Activated CD4-positive, CD25-positive, alpha-beta regulatory T cell treated with anti-CD3 and anti-CD28 coated beads, Interleukin-2, amount 50 U/mL, for 24 hours (primary cell): ENCODE data around the gene ACTN2.

Source experiments
- ATAC-seq, 2 donors: fragments of 150-1000 bp; cut with Tn5 transposase; one replicate each; pipeline ENCODE4 v1.10.0; 2021; ENCODE audit warnings: mild to moderate bottlenecking in 1 of 2, moderate library complexity in 1 of 2

ACTN2 gene

DNA sequence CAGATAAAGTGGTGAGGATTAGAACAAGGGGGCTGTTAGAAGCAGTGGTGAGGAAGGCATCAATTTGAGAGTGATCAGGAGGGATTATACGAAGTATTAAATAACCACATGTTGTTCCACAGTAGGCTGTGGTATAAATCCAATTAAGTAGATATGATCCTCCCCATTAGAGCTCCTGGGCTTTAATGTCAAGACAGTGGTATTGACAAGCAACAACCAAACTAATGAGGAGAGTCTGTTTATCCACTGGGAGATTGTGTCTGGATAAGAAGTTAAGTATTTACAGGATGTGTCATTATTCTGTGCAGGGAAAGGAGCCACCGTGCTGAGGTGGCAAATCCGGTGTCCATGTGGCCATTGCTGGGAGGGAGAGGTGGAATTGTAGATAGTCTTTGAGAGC is 5.8 kb downstream of the ACTN2 start:
- no peak for ATAC-seq

DNA sequence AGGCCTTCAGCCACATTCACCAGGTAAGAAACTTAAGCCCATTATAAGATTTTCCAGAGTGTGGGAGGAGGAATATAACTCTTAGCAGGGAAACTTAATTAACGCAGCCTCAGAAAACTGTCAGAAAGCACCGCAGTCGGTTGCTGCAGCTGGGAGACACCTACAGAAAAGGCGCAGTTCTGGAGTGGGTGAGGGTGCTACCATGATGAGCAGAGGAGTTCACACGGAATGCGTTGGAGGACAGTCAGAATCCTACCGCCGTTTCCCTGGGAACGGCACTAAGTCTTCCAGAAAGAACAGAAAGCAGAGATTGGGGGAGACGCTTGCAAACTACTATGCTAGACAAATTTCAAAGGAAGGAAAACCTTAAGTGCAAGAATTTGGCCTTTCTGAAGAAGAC is 6.4 kb downstream of the ACTN2 start:
- ATAC-seq: no peak

DNA sequence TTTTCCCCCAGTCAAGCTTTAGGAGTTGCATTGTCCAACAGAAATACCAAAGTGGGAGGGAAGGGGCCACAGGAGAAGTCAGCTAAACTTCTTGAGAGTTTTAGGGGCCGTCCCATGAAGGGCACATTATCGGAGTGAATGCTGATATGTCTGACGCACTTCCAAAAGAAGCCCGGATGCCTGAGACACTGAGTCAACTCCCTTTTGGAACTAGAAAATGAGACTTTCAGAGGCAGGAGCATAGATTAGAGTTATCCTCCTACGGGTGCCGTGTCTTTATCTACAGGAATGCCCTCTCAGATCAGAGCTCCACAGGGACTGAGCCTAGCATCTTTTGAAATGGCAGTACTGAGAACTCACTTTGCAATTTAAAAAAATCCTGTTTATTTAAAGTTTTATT is 13.1 kb downstream of the ACTN2 start:
- no peak for ATAC-seq

DNA sequence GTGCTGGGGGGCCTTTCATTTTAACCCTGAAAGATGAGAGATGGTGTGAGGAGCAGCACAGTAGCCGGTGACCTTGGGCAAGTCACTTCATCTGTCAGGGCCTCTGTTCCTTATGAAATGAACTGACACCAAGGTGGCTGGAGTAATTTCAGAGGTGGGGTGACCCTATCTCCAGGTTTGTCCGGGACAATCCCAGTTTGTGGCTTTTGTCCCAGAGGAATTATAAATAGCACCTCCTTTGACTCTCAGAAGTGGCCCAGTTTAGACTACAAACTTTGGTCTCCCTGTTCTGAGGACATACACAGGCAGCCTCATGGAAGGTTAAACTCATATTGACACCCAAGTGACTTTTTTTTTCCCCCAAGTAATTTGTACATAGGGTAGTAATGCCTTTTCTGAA is 14.6 kb downstream of the ACTN2 start:
- ATAC-seq: no peak

DNA sequence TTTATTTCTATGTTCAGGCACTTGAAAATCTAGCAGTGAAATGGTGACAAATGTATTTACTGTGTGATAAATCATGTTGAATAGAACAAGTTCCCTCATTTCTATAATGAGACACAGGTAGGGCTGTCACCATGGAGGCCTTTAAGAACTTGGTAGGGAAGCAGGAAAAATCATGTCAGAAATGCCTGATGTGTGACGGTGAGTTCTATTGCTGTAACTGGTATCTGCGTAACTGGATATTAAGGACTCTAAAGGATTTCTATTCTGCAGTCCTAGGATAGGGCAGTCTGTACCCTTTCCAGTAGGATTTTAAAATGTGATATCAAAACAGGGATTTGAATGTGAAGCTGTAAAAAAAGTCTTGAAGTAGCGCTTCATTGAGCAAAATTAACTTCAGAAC is 15.5 kb downstream of the ACTN2 start:
- no peak for ATAC-seq

DNA sequence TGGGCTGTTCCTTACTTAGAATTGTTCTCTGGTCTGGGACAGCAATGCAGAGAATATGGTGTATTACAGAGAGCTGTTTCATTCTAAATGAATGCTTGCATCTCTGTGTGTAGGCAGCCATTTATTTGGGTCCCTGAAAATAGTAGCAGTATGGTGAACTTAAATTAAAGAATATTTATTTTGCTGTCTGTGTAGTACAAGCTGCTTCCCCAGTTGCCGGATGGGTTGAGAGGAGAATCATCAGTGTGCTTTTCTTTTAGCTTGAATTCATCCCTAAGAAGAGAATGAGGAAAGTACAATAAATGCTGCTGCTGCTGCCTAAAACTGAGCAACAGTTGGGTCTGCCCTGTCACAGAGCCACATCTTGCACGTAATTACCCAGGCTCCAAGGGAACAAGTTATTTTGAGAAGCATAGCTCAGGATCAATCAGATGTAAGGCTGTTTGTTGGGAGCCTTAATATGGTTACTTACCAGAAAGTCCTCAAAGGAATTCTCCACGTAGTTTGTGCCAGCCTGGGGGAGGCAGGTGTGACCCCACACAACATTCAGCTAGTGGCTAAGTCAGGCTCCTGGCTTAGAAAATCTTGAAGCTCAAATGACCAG is 16.6 kb downstream of the ACTN2 start:
- ATAC-seq: no peak

DNA sequence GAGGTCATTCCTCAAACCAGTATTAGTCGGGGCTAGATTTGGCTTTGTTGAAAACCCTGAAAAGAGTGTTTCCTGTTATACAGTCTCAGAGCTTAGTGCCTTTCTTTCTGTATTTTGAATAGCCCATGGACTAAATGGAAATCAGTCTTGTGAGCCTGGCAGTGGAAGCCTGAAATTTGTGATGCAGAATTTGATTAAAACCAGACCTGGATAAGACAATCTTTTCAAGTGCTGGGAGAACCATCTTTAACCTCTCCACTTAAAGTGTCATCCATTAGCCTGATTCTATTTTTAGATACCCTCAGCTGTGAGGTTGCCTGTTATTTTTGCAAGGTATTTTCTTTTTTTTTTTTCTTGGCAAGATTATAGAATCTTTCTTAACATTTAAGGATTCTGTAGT is 19.5 kb downstream of the ACTN2 start:
- ATAC-seq: no peak

DNA sequence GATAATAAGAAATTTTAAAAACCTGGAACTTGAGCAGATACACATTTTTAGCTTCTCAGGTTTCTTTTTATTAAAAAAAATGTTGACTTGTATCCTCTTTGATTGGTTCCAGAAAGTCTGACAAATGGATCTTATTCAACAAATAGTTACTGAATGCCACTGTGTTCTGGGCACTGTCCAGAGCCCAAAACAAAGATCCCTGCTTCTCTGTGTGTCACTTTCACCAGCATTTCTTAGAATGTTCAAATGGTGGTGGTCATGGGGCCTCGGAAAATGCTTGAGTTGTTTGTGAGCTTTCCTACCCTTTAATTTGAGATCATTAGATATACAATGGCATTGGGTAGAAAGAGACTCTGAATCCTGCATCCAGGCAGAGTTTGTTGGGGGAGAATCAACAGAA is 19.9 kb downstream of the ACTN2 start:
- ATAC-seq: no peak

DNA sequence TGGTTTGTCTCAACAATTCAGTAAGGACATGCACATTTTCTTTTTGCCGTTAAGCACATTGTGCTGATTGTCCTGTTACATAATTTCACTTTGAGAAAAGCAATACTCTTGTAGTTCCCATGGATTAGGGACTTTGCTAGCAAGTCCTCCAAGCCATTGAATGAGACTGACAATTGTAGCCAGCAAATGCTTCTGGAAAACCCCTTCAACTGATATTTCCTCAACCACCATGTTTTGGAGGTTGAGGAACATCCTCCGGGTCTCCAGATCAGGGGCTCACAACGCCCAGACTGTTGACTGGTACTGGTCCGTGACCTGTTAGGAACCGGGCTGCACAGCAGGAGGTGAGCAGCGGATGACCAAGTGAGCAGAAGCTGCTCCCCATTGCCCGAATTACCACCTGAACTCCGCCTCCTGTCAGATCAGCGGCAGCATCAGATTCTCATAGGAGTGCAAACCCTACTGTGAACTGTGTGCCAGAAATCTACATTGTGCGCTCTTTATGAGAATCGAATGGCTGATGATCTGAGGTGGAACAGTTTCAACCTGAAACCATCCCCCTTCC is 24.1 kb downstream of the ACTN2 start:
- no peak for ATAC-seq

DNA sequence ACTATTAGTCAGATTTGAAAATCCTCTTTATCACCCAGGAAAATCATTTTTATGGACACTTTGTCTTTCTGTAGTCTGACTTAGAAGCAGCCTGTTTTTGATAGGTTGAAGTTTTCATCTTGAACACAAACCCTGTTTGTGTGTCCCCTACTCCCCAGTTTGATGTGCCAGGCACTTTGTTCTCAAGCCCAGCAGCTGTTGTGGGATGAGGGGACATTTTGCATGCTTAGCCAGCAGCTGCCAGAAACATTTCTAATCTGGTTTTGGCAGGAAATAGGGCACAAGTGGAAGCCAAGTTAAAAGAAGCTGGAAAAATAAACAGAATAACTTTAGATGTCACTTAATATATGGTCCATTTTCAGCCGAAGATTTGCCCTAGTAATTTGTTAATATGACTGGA is 29.9 kb downstream of the ACTN2 start:
- ATAC-seq: no peak

DNA sequence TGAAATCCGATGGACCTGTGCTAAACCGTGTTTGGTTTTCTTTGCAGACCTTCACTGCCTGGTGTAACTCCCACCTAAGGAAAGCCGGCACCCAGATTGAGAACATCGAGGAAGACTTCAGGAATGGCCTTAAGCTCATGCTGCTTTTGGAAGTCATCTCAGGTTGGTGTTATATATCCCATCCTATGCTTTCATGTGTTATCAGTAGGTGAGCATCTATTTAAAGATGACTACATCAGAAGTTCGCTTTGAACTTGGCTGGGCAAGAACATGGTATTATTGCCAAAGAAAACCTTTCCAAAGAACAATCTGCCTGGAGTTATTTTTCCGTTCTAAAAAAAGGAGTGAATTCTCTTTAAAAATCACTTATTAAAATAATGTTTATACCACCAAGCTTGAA is 31.5 kb downstream of the ACTN2 start:
- no peak for ATAC-seq

DNA sequence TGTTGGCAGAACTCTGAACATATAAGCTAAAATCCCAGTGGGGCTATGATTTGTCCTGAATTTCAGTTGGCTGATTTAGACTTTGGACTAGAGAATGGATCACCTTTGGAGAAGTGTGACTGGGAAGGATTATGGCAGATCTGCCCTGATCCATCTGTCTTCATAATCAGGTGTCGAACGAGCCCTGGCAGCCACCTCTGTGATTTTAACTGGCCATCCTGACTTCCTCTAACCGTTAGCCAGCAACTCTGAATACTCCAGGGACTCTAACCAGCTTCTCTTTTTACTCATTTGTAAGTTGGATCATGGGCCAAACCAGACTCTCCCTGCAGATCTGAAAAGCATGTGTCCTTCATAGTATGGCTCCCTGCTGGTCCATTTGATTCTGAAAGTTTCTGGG is 32.0 kb downstream of the ACTN2 start:
- ATAC-seq: no peak

DNA sequence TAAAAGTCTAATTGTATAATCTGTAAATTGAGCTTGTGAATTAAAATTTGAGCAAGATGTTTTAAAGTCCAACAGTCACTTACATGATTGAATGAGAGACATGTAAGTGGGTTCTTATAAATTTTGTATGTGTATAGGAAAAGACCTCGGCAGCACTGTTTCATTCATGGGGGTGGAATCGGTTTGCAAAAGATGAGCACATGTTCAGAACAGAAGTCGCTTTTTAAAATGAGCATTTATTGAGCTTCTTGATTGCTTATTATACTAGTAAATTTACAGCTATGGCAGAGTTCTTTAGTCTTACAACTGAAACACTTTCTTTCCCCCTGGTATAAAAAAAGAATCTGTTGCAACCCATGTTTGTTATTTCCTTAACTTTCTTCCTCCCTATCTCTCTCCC is 33.9 kb downstream of the ACTN2 start:
- ATAC-seq: no peak

DNA sequence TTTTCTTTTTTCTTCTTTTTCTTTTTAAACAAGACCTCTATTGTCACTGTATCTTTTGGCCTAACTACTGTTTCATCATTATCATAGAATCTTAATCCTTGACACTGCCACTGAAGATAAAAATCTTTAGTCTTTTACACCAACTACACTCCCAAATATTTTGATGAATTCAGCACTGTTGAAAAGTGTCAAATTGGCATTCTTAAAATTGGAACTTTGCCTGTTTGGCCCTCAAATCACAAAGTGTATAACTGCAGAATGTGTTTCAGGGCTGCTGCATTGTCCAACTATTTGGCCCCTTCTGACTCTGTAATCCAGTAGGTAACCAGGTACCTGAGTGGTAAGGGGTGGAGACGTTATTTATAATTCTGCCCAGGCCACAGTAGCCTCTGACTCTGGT is 34.3 kb downstream of the ACTN2 start:
- no peak for ATAC-seq

DNA sequence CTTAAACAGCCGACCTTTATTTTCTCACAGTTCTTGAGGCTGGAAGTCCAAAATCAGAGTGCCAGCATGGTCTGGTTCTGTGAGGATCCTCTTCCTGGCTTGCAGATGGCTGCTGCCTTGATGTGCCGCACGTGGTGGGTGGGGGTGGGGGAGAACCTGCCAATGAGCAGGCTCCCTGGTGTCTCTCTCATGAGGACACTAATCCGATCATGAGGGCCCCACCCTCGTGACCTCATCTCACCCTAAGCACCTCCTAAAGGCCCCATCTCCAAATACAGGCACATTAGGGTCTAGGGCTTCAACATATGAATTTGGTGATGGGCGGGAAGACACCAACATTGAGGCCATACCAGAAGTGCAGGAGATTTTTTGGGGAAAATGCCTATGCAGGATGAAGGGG is 37.8 kb downstream of the ACTN2 start:
- ATAC-seq: no peak

DNA sequence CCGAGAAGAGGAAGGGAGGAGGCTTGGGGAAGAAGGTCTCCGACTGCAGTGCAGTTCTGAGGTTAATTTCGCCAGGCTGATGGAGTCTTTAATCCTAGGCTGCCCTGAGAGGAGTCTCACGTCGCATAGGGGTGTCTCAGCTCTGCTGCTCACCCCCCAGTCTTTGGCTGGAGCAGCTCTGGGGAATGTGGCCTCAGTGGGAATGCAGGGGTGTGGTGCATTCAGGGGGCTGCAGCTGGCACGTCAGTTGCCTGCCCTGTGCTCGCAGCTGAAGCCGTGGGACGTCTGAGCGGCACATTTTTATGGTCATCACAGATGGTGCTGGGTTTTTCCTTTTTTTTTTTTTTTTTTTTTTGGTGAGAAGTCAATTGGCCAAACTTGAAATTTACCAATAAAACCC is 38.2 kb downstream of the ACTN2 start:
- no peak for ATAC-seq

DNA sequence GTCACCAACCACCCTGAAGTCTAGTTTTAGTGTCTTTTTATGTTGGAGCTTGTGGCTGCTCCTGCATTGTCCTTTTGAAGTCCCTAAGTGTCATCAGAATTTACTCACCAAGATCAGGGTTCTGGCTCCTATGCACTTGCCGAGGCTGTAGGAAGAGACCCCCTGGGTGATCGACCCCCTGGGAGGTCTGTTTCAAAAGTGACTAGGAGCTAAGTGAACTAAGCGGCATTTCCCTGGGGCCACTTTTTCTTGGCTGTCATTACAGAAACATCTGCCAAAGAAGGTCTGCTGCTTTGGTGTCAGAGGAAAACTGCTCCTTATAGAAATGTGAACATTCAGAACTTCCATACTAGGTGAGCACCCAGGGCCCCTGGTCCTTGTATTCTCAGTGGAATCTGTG is 39.4 kb downstream of the ACTN2 start:
- ATAC-seq: no peak

DNA sequence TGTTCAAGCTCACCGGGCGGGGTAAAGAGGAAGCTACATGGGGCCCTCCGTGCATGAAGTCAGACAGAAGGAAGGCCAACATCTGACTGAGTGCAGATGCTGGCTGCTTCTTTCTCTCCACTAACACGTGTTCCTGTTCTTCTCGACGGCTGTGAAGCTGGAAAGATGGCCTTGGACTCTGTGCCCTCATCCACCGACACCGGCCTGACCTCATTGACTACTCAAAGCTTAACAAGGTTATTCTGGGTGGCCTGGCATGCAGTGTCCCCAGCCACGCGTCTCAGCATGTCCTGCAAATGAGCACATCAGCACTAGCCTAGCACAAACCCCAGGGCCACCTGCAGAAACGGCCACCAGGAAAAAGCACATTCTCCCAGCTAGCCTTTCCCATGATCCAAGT is 41.2 kb downstream of the ACTN2 start:
- no peak for ATAC-seq

DNA sequence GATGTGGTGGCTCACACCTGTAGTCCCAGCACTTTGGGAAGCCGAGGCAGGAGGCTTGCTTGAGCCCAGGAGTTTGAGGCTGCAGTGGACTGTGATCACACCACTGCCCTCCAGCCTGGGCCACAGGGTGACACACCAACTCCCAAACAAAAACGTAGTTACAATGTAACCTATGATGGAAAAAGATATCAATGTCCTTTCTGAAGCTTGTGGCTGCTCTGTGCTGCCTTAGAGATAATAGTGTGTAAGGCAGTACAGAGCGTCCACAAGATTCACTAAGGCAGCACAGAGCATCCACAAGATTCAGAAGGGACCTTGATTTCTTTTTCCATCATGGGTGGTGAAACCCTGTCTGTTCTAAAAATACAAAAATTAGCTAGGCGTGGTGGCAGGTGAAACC is 42.5 kb downstream of the ACTN2 start:
- ATAC-seq: no peak

DNA sequence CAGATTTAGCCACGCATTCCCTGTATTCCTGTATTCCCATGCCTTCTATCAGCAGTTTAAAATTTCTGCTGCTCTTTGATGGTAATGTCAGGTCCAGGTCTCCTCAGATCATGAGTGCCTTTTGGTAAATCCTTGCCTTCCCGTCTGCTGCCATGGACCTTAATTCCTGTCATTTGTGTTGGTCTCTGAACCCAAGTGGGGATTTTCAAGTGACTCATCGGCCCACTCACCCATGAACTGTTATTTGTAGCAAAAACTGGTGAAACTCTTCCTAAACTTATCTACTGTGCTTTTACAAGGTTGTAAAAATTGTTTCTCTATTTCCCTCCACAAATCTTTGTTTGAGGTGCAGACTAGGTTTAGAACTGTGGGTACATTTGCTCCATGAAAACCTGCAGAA is 47.4 kb downstream of the ACTN2 start:
- no peak for ATAC-seq

DNA sequence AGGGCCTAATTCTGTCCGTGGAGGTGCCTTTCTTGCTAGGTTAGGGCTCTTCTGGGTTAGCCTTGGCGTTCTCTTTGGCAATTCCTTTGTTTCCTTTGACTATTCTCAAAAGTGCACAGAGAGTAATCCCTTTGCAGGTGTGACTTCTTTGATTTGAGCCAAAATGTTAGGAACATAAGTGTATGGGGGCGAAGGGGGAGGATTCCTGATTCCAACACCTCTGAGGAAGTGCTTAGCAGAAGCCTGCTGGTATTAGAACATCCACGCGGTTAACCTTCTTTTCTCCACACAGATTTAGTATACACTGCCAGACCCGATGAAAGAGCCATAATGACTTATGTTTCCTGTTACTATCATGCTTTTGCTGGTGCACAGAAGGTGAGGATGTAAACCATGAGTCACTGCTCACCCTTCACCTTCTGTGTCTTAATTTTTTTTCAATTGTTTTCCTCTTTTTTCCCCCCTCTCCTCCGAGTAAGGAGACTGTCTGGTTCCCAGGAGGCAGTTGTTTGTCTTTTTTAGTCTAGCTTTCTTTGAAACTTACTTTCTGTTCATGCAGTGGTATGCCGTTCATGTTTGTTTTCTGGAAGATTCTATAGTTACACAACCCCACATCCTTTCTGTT is 48.0 kb downstream of the ACTN2 start:
- peak in 1 of 2 donors; percentile 21 for ATAC-seq

DNA sequence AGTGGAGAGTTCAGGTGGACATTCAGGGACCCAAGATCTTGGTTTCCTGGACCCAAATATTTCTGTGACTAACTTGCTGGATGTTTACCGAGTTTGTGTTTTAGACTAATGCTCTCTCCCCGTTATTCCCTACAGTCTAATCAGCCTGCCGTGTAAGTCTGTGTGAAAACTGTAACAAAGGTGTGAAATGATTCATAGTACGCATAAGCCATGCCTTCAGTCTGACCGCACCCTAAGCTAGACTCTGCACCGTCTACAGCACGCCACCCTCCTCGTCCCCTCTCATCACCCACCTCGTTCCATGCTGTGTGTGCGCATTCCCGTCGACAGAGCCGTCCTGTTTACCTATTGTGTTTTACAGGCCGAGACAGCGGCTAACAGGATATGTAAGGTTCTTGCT is 50.5 kb downstream of the ACTN2 start:
- ATAC-seq: no peak

DNA sequence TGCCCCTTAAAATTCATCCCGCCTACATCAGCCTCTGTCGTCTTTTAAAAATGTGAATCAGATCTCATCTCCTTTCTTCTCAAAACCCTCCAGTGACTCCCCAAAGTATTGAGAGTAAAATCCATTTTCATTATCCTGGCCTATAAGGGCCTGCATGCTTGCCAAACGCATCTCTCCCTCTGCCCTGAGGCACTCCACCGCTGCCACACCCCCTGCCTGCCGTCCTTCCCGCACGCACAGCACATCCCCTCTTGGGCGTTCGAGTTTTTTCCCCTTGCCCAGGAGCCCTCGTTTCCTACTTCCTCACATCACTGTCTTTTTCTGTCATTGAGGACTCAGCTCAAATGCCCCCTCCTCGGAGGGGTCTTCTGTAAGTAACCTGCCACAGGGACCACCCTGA is 55.5 kb downstream of the ACTN2 start:
- no peak for ATAC-seq

DNA sequence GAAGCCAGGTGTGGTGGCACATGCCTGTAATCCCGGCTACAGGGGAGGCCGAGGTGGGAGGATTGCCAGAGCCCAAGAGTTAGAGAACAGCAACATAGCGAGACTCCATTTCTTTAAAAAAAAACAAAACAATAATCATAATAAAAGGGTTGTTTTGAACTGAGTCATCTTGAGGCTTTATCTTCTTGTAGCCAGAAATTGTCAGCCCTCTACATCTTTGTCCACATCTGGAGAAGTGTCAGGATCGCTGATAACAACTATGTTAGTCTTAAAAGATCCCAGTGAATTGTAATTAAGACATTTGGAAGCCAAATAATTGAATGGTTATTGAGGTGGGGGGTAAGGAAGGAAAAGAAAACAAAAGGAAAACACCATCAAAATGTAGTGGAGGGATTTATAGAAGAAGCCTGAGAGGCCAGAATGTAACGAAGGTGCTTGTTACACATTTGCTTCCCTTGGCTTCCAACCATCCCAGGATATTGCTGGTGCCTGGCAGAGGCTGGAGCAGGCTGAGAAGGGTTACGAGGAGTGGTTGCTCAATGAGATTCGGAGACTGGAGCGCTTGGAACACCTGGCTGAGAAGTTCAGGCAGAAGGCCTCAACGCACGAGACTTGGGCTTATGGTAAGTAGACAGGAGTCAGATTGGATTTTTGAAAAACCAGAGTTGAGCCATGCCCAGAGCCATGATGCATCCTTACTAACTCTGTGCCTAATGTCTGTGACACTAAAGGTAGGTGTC is 56.3 kb downstream of the ACTN2 start:
- no peak for ATAC-seq
